HG03520 (cell line): ENCODE results near the gene TRPM2.
"Not testable (repeated sequence)": the region's sequence is repeated elsewhere in the genome, so short reads cannot be mapped to it uniquely, and the experiment has no call there.

Source experiments
- ATAC-seq: cut with Tn5 transposase; IDR thresholded peaks from one replicate; pipeline ENCODE4 v1.9.1; 2021; ENCODE audit warnings: mild to moderate bottlenecking, moderate library complexity; ENCODE audit not compliant: unreplicated experiment

The TRPM2 gene

DNA sequence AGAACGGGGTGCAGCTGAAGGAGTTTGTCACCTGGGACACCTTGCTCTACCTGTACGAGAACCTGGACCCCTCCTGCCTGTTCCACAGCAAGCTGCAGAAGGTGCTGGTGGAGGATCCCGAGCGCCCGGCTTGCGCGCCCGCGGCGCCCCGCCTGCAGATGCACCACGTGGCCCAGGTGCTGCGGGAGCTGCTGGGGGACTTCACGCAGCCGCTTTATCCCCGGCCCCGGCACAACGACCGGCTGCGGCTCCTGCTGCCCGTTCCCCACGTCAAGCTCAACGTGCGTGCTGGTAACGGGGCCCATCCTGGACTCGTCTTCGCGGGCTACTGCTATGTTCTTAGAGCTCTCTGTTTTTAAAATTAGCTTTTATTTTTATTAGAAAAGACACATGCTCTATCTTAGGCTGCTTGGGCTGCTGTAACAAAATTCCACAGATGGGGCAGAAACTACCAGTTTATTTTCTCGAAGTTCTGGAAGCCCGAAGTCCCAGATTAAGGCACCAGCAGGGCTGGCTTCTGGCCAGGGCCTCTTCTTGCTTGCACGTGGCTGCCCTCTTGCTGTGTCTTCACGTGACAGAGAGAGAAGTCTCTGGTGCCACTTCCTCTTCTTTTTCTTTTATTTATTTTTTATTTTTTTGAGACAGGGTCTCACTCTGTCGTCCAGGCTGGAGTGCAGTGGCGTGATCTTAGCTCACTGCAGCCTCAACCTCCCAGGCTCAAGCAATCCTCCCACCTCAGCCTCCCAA lies 38.1 kb downstream of the TRPM2 start:
- no peak for ATAC-seq

DNA sequence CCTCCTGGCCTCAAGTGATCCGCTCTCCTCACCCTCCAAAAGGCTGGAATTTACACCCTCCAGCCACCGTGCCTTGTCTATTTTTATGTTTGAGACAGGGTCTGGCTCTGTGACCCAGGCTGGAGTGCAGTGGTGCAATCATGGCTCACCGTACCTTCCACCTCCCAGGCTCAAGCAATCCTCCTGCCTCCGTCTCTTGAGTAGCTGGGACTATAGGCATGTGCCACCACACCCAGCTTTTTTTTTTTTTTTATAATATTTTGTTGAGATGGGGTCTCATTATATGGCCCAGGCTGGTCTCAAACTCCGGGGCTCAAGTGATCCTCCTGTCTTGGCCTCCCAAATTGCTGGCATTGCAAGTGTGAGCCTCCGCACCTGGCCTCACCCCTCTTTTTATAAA lies 38.8 kb downstream of the TRPM2 start:
- no peak for ATAC-seq

DNA sequence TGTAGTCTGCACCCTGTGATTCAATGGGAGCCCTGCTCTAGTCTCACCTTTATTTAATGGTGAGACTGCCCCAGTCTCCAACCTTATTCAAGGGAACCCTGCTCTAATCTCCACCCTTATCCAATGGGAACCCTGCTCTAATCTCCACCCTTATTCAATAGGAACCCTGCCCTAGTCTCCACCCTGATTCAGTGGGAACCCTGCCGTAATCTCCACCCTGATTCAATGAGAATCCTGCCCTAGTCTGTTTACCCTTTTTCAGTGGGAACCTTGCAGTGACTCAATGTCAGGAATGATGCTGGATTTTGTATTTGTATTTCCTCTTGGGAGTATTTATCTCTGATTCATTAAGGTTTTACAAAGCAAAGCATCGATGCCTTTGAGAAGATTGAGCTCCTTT lies 39.5 kb downstream of the TRPM2 start:
- no peak for ATAC-seq

DNA sequence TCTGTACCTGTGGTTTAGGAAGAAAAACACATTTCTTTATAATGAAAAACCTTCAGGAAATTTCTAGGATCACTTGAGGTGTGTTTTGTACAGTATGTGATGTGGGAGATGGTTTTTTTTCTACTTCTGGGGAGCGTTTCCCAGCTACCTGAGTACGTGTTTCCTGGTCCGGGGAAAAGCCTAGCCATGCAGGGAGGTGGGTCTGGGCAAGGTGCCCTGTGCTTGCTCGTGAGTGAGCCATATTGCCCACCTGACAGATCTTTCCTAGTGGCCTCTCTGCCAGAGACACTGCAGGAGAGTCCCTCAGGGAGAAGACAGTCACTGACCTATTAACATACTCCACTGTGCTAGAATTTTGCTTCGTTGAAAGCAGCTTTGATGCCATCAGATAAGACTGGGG lies 41.3 kb downstream of the TRPM2 start:
- no peak for ATAC-seq

DNA sequence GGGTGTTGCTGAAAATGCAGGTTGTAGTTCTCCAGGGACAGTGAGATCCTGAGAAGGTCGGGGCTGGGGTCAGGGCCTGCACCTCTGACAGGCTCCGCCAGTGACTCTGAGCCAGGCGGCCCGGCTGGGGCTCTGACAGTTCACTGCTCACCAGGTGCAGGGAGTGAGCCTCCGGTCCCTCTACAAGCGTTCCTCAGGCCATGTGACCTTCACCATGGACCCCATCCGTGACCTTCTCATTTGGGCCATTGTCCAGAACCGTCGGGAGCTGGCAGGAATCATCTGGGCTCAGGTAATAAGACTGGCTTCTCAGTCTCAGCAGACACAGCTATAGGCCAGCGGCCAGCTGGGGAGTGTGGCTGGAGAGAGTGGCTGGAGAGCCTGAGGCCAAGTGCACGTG lies 41.8 kb downstream of the TRPM2 start:
- ATAC-seq, result no peak

DNA sequence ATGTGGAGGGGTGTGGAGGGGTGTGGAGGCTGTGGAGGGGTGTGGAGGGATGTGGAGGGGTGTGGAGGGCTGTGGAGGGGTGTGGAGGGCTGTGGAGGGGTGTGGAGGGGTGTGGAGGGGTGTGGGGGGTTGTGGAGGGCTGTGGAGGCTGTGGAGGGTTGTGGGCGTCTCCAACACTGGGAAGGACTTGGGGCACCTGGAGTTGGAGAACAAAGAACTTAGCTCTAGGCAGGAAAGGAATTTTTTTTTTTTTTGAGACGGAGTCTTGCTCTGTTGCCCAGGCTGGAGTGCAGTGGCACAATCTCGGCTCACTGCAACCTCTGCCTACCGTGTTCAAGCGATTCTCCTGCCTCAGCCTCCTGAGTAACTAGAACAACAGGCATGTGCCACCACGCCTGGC lies 43.4 kb downstream of the TRPM2 start:
- not testable (repeated sequence) for ATAC-seq

DNA sequence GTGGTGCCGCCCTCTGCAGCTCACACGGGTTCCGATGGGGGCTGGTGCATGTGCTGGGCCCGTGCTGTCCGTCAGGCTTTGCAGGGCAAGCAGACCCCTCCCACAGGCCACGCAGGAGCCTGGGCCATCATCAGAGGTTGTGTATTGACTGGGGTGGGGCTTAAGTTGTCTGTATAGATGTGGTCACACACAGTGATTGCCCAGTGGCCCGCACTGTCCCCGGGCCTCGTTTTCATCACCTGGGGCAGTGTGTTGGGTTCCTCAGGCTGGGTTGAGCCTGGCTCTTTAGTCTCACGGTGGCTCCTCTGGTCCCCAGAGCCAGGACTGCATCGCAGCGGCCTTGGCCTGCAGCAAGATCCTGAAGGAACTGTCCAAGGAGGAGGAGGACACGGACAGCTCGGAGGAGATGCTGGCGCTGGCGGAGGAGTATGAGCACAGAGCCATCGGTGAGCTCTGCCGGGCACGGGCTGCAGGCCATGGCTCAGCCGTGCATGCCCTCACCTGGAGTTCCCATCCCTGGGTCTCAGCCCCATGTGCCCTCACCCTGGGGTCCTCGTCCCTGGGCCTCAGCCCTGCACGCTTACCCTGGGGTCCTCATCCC lies 44.1 kb downstream of the TRPM2 start:
- ATAC-seq, result no peak

DNA sequence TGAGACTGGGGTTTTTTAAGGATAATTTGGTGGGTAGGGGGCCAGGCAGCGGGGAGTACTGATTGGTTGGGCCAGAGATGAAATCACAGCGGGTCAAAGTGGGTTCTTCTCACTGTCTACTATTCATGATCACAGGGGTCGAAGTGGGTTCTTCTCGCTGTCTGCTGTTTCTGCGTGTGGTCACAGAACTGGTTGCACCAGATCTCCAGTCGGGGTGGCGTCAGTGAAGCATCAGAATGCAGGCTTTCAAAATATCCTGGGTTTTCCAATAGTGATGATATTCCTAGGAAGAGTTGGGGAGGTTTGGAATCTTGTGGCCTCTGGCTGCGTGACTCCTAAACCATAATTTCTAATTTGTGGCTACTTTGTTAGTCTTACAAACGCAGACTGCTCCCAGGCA lies 45.1 kb downstream of the TRPM2 start:
- no peak for ATAC-seq

DNA sequence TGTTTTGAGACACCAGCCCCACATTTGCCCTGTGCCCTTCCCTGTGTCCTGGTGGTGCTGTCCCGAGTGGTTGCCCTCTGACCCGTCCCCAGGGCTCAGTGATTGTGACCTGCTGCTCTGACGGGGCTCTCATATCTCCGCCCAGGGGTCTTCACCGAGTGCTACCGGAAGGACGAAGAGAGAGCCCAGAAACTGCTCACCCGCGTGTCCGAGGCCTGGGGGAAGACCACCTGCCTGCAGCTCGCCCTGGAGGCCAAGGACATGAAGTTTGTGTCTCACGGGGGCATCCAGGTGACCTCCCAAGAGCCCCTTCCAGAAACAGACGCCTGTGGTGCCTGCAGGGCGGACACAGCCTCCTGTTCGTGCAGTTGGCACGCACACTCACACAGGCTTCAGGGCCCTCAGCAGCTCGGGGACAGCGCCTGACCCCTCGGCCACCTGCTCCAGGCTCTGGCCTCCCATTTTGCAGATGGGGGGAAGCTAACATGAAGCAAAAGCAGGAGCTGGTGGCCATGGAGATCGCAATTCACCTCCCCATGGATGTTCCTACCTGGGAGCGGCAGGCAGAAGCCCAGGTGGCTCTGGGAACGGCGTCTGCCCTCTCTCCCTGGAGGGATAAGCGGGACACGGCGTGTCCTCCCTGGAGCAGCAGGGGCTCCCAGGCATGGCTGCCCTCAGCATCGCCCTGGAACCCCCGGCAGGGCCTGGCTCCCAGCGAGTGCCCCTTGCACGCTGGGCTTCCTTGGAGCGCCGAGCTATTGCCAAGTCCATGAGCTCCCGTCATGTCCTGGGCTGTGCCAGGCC lies 45.9 kb downstream of the TRPM2 start:
- ATAC-seq, result no peak

DNA sequence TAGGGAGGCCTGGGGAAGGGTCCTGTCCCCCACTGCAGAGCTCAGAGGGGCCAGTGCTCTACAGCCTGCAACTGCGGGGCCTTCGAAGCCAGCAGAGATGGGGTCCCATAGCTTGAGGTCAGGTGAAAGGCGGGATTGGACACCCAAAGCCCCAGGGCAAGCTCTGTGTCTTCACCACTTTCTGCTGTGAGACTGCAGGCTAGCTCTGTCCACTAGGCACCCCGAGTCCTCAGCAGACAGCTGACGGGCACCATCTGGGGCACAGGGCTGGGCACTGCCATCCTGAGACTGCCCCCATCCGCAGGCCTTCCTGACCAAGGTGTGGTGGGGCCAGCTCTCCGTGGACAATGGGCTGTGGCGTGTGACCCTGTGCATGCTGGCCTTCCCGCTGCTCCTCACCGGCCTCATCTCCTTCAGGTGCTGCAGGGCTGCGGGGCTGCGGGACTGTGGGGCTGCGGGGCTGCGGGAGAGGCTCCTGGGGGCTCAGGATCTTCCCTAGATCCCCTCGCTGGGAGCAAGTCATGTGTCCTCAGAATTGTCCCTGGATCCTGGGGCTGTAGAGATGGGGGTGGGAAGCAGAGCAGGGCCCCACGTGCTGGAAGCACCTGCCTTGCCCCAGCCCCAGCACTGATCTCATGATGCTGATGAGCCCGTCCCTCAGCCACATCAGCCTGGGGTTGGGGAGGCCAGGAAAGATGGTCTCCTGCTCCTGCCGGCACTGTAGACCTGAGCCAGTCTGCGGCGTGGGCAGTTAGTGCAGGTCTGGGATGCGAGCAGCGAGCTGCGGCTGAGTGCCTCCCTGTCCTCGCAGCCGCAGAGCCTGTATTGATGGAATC lies 46.8 kb downstream of the TRPM2 start:
- ATAC-seq, result no peak

DNA sequence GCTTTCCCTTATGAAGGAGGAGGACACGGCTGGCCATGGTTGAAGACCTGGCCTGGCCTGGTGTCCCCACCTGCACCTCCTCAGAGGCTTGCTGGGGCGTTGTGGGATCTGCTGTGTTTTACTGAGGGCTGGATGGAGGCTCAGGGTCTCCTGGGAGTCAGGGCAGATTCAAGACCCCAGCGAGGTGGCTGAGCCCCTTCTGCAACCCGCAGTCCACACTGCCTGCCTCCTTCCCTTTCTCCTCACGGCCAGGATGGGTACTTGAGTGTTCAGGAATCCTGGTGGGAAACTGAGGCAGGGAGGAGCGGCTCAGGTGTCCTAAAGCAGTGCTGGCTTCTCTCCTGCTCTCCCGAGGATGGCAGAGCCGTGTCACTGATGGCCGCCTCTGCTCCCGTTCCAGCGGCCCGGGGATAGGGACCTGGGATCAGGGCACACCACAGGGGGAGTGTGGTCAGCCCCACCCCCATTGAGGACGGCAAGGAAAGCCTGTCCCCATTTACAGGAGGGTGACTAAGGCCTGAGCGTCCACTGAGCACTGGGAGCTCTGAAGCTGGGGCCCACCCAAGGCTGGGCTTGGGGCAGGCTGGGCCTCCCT lies 47.5 kb downstream of the TRPM2 start:
- no peak for ATAC-seq

DNA sequence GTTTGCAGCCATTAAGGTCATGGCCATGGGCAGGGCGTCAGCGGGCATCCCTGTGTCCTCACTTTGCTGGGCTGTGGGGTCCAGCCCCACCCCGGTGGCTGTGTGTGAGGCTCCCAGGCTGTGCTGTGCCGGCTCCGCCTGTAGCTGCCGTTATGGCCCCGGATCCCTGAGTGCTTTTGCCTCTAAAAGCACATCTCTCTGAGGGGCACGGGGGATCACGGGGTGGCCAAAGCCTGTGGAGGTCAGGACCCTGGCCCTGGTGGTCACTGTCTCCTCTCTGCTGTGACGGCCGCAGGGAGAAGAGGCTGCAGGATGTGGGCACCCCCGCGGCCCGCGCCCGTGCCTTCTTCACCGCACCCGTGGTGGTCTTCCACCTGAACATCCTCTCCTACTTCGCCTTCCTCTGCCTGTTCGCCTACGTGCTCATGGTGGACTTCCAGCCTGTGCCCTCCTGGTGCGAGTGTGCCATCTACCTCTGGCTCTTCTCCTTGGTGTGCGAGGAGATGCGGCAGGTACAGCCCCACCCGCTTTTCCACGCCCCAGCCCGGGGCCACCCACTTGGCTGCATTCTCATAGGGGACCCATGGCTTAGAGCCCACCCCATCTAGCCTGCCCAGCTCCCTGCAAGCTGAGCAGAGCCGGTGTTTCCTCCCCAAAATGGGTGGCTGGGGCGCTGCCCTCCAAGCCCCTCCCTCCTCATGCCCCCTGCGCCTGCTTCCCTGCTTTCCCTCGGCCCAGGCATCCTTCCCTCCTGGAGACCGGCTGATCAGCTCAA lies 48.2 kb downstream of the TRPM2 start:
- ATAC-seq, result no peak

DNA sequence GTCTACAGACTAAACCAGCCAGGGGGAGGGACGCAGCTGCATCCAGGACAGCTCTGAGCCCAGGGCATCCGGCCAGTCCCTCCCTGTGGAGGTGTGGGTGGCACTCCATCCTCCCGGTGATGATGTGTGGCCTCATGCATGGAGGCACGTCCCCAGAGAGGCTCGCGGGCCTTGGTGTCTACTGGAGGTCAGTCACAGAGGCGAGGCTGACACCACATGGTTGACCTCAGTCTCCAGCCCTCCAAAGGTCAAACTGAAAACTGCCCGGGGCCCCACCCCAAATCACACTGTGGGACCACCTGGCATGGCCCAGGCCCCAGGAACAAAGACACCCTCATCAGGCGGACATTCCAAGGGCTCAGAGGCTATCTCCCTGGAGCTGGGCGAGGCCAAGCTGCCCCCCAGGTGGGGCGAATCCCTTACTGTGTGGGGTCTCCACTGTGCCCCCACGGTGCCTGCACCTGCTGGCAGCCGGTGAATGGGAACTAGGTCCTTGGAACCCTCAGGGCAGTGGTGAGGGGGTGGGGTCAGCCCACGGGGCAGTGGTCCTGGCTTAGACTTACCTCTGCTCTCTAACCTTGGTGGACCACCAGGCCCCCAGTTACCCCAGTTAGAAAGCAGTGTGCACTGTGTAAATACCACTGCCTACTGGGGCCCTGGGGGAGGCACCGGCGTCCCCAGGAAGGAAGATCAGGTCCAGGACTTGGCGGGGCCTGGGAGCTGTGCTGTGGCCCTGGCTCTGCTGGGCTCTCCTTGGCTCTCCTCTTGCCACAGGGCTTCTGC lies 49.1 kb downstream of the TRPM2 start:
- ATAC-seq, result no peak

DNA sequence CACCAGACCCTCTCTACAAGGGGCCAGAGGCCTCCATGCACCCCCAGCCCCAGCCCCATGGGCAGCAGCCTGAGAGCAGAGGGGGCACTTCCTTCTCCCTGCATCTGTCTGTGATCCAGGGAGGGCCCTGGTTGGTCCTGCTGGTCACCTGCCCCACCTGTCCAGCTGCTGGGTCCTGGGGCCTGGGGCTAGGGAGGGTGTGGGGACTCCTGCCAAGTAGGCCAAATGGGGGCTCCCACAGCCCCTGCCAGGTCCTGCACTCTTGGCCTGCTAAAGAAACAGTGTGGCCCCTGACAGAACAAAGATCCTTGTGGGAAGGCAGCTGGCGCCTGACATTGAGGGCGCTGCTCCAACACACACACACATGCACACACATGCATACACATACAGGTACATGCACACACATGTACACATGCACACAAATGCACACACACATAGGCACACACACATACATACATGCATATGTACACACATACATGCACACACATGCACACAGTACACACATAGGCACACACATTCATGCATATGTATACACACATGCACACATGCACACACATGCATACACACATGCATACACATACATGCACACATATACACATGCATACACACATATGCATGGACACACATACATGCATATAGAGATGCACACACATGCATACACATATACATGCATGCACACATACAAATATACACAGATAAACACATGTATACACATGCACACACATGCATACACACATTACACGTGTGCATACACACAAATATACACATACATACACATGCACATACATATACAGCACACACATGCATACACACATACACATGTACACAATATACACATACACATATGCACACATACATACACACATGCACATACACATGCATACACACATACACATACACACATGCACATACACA lies 49.9 kb downstream of the TRPM2 start:
- ATAC-seq, result no peak

DNA sequence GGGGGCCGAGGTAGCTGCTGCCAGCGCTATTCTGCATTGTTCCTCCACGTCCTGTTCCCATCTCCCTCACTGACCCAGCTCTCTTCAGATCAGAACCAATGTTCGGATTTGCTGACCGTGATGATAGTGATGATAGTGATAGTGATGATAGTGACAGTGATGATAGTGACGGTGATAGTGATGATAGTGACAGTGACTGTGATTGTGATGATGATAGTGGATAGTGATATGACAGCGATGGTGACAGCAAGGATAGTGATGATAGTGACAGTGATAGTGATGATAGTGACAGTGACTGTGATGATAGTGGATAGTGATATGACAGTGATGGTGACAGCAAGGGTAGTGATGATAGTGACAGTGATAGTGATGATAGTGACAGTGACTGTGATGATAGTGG lies 51.1 kb downstream of the TRPM2 start:
- not testable (repeated sequence) for ATAC-seq

DNA sequence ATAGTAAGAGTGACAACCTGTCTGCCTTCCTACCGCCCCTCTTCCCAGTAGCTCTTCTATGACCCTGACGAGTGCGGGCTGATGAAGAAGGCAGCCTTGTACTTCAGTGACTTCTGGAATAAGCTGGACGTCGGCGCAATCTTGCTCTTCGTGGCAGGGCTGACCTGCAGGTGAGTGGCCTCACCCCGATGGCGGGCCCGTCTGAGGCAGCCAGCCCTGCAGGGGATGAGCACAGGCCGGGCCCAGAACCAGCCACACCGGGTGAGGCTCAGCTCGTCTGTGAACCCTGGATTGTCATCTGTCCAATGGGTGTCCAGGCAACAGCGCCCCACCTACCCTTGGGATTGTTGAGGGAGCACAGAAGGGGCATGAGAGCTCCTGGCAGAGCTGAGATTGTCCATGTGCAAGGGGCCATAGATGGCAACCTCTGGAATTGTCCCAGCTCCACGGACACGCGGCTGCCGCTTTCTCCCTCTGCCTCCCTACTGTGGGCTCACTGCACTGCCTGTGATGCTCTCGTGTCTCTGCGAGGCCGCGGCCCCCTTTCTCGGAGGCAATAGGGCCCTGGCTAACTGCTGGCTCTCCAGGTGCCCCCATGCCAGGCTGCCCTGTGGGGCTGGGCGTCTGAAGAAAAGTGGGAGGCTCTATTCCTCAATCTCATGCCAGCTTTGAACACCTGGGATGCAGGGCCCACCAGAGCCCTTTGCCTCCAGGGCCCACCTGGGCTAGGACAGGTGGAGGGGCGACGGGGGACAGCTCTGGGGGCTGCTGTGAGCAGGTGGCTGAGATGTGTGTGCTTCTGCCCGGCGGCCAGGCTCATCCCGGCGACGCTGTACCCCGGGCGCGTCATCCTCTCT lies 51.9 kb downstream of the TRPM2 start:
- ATAC-seq, result no peak
